GM12878 (cell line): ENCODE measurements around the gene MGARP. TPM values are rescaled to one million over a fixed set of nuclear protein-coding genes. Genes with fewer than 3 reads are reported as not detected.

Source experiments
- ATF3 ChIP-seq: IDR thresholded peaks from 2 replicates; pipeline ENCODE4 v1.6.1; 2011; ENCODE audit warnings: low read depth, mild to moderate bottlenecking, low read length, moderate library complexity, borderline replicate concordance; ENCODE audit errors: extremely low read depth
- BMI1 ChIP-seq: fragments of 450-650 bp; IDR thresholded peaks from 2 replicates; pipeline ENCODE4 v1.6.1; 2016; ENCODE audit warnings: mild to moderate bottlenecking, moderate library complexity, borderline replicate concordance
- CEBPB ChIP-seq, 2 experiments: fragments of 150-350 bp in 1 of 2; IDR thresholded peaks; 2 replicates each; pipeline ENCODE4 v1.6.1; 2012 to 2014; ENCODE audit warnings: low read depth in 2 of 2, low read length in 2 of 2, borderline replicate concordance in 1 of 2, inconsistent platforms in 1 of 2
- CHD1 ChIP-seq: IDR thresholded peaks from 2 replicates; pipeline ENCODE4 v1.6.1; 2012; ENCODE audit warnings: low read depth, low read length, improper control_type of control experiment
- CREM ChIP-seq: IDR thresholded peaks from 2 replicates; pipeline ENCODE4 v1.6.1; 2014; ENCODE audit warnings: antibody characterized with exemption, low read depth
- CTCF ChIP-seq, 3 experiments: IDR thresholded peaks in 2 of 3; conservative IDR thresholded peaks in 1 of 3; 2 replicates each; pipeline ENCODE4 v1.5.1; 2011; ENCODE audit warnings: low read depth in 3 of 3, low read length in 3 of 3, mild to moderate bottlenecking in 3 of 3, control low read depth in 2 of 3, moderate library complexity in 2 of 3, inconsistent platforms in 1 of 3, mixed read lengths in 1 of 3; ENCODE audit not compliant: control insufficient read depth in 2 of 3, insufficient read depth in 1 of 3; ENCODE audit errors: extremely low read depth in 1 of 3
- E2F4 ChIP-seq: IDR thresholded peaks from 2 replicates; pipeline ENCODE4 v1.6.1; 2012; ENCODE audit warnings: low read depth, low read length, improper control_type of control experiment
- ELK1 ChIP-seq: IDR thresholded peaks from 2 replicates; pipeline ENCODE4 v1.6.1; 2012; ENCODE audit warnings: low read depth, low read length, improper control_type of control experiment
- ETV6 ChIP-seq, 2 experiments: fragments of 450-650 bp in 1 of 2; IDR thresholded peaks in 1 of 2; conservative IDR thresholded peaks in 1 of 2; 2 replicates each; pipeline ENCODE4 v1.6.1; 2014; ENCODE audit warnings: antibody characterized with exemption in 1 of 2, borderline replicate concordance in 1 of 2, low read depth in 1 of 2, mild to moderate bottlenecking in 1 of 2, moderate library complexity in 1 of 2
- FOXM1 ChIP-seq: IDR thresholded peaks from 2 replicates; pipeline ENCODE4 v1.6.1; 2012; ENCODE audit warnings: low read depth, mild to moderate bottlenecking, inconsistent platforms, low read length, moderate library complexity
- HDAC2 ChIP-seq: fragments of 200-600 bp; sonication (generic); IDR thresholded peaks from 2 replicates; pipeline ENCODE4 v1.6.1; 2017
- IKZF1 ChIP-seq: fragments of 450-650 bp; conservative IDR thresholded peaks from 2 replicates; pipeline ENCODE4 v1.6.1; 2017; ENCODE audit warnings: antibody characterized with exemption, mild to moderate bottlenecking
- LARP7 ChIP-seq: fragments of 450-650 bp; IDR thresholded peaks from 2 replicates; pipeline ENCODE4 v1.6.1; 2017; ENCODE audit warnings: mild to moderate bottlenecking
- NFIC ChIP-seq: IDR thresholded peaks from 2 replicates; pipeline ENCODE4 v1.6.1; 2012; ENCODE audit warnings: low read depth, mild to moderate bottlenecking, inconsistent platforms, low read length, moderate library complexity
- NKRF ChIP-seq: fragments of 450-650 bp; conservative IDR thresholded peaks from 2 replicates; pipeline ENCODE4 v1.6.1; 2017; ENCODE audit warnings: mild to moderate bottlenecking, moderate library complexity
- POU2F2 ChIP-seq: IDR thresholded peaks from 3 replicates; pipeline ENCODE4 v1.6.1; 2011; ENCODE audit warnings: low read depth, mild to moderate bottlenecking, low read length, borderline replicate concordance
- SIN3A ChIP-seq: IDR thresholded peaks from 2 replicates; pipeline ENCODE4 v1.6.1; 2012; ENCODE audit warnings: low read depth, low read length, improper control_type of control experiment
- SKIL ChIP-seq: fragments of 450-650 bp; IDR thresholded peaks from 2 replicates; pipeline ENCODE4 v1.6.1; 2017; ENCODE audit warnings: mild to moderate bottlenecking, low read depth, inconsistent platforms; ENCODE audit not compliant: poor library complexity, severe bottlenecking
- SREBF1 ChIP-seq: IDR thresholded peaks from 2 replicates; pipeline ENCODE4 v1.6.1; 2012; ENCODE audit warnings: mild to moderate bottlenecking, low read length
- SREBF2 ChIP-seq: IDR thresholded peaks from 2 replicates; pipeline ENCODE4 v1.6.1; 2012; ENCODE audit warnings: mild to moderate bottlenecking, low read length
- WRNIP1 ChIP-seq: IDR thresholded peaks from 2 replicates; pipeline ENCODE4 v1.6.1; 2011; ENCODE audit warnings: low read depth, low read length, improper control_type of control experiment, borderline replicate concordance
- polyA plus RNA-seq, 11 experiments: library from polyadenylated mRNA; depleted of rRNA in 4 of 11; unstranded in 6 of 11; stranded (reverse) in 5 of 11; fragments of >200 nt; fragmentation: Nextera tagmentation in 4 of 11; fragmentation: Illumina TruSeq in 1 of 11; extraction: Ambion mirVana in 4 of 11; extraction: Trizol in 1 of 11; gene quantifications; 1 replicate in 1 of 11; 2 replicates in 10 of 11; pipeline versions ENCODE4 v1.2.1 to v1.2.3, GENCODE V29; 2011 to 2016; ENCODE audit warnings: inconsistent platforms in 2 of 11, missing spikeins in 2 of 11, low read depth in 1 of 11
- total RNA-seq, 4 experiments: library from RNA; depleted of rRNA in 3 of 4; stranded (reverse); fragments of >200 nt in 3 of 4; fragmentation: Illumina TruSeq in 1 of 4; extraction: Trizol in 1 of 4; gene quantifications; 2 replicates each; pipeline versions ENCODE4 v1.2.1 to v1.2.3, GENCODE V29; 2013 to 2021

Gene MGARP
- total and polyA plus RNA-seq, 10 of the 15 experiments (the other 5 are each of a cell fraction or from before 2014, with no cell fraction given): 0.04 to 0.23 (median 0.08) TPM; not detected in 7

GRCh38 chr4:139297001-139297410, 17.0 kb upstream of the MGARP start (continued):
- no peak for TF ChIP-seq ELK1
- TF ChIP-seq BMI1: no peak
- TF ChIP-seq SREBF2: no peak
- TF ChIP-seq ETV6 (conservative IDR thresholded peaks at IDR 0.05 in 1 of 2, IDR thresholded peaks at IDR 0.05 in 1 of 2; ENCODE audit: borderline replicate concordance in 1 of 2, low read depth in 1 of 2): no peak
- no peak for TF ChIP-seq ATF3
- TF ChIP-seq NFIC: peak; percentile 85; the same call in 1 of the 2 replicates
- no peak for TF ChIP-seq CEBPB (IDR thresholded peaks at IDR 0.05; ENCODE audit: borderline replicate concordance in 1 of 2, low read depth in 2 of 2, low read length in 2 of 2)
- TF ChIP-seq NKRF: no peak
- no peak for TF ChIP-seq CTCF (IDR thresholded peaks at IDR 0.05 in 2 of 3, conservative IDR thresholded peaks at IDR 0.05 in 1 of 3; ENCODE audit: control insufficient read depth in 2 of 3, extremely low read depth in 1 of 3, insufficient read depth in 1 of 3, low read depth in 3 of 3, low read length in 3 of 3)
- TF ChIP-seq FOXM1: peak; percentile 73; the same call in 1 of the 2 replicates
- TF ChIP-seq WRNIP1: no peak
- TF ChIP-seq E2F4: no peak
- no peak for TF ChIP-seq SREBF1
- no peak for TF ChIP-seq HDAC2
- peak; percentile 51; the same call in 1 of the 2 replicates for TF ChIP-seq CREM
- no peak; the same call in 1 of the 2 replicates for TF ChIP-seq IKZF1
- TF ChIP-seq POU2F2: no peak
- TF ChIP-seq SKIL: no peak
- TF ChIP-seq SIN3A: no peak
- no peak for TF ChIP-seq CHD1
- TF ChIP-seq LARP7: no peak
